K562 (cell line): ENCODE measurements around the gene ACOT9. TPM values are rescaled to one million over a fixed set of nuclear protein-coding genes. Genes with fewer than 3 reads are reported as not detected.

Experiments
- ARNT ChIP-seq, 2 experiments: fragments of 450-650 bp; IDR thresholded peaks; 2 replicates each; pipeline ENCODE4 v1.6.1; 2016; ENCODE audit warnings: mild to moderate bottlenecking in 1 of 2
- E2F4 ChIP-seq: sonication (generic); formaldehyde crosslinking; IDR thresholded peaks from 2 replicates; pipeline ENCODE4 v1.8.0; 2022; ENCODE audit warnings: mild to moderate bottlenecking, low read depth, missing genetic modification reagents
- EP400 ChIP-seq: fragments of 450-650 bp; IDR thresholded peaks from 2 replicates; pipeline ENCODE4 v1.6.1; 2017; ENCODE audit warnings: antibody characterized with exemption, mild to moderate bottlenecking, moderate library complexity
- GTF2F1 ChIP-seq: IDR thresholded peaks from 2 replicates; pipeline ENCODE4 v1.6.1; 2011; ENCODE audit warnings: low read depth, low read length, improper control_type of control experiment
- HMGN3 ChIP-seq: IDR thresholded peaks from 2 replicates; pipeline ENCODE4 v1.6.1; 2011; ENCODE audit warnings: borderline replicate concordance, low read depth, mild to moderate bottlenecking, mixed read lengths, low read length; ENCODE audit not compliant: insufficient read length; ENCODE audit errors: extremely low read depth
- HOXB6 ChIP-seq: fragments of 250-450 bp; sonication (Bioruptor Pico); IDR thresholded peaks from 2 replicates; pipeline ENCODE4 v1.5.1; 2022; ENCODE audit warnings: mild to moderate bottlenecking, borderline replicate concordance
- KDM1A ChIP-seq, 2 experiments: fragments of 450-650 bp; IDR thresholded peaks; 2 replicates each; pipeline ENCODE4 v1.6.1; 2016; ENCODE audit warnings: mild to moderate bottlenecking in 2 of 2
- KHSRP ChIP-seq: fragments of 450-650 bp; IDR thresholded peaks from 2 replicates; pipeline ENCODE4 v1.6.1; 2017
- MECOM ChIP-seq: fragments of 250-450 bp; sonication (Bioruptor Pico); IDR thresholded peaks from 2 replicates; pipeline ENCODE4 v1.8.0; 2022; ENCODE audit warnings: inconsistent platforms
- MTA3 ChIP-seq: fragments of 450-650 bp; formaldehyde crosslinking; IDR thresholded peaks from 2 replicates; pipeline ENCODE4 v1.6.1; 2017; ENCODE audit warnings: mild to moderate bottlenecking, borderline replicate concordance
- NFYB ChIP-seq: IDR thresholded peaks from 2 replicates; pipeline ENCODE4 v1.6.1; 2011; ENCODE audit warnings: mild to moderate bottlenecking, moderate library complexity; ENCODE audit not compliant: insufficient read length; ENCODE audit errors: extremely low read depth
- PHB ChIP-seq: fragments of 250-450 bp; sonication (Bioruptor Pico); IDR thresholded peaks from 2 replicates; pipeline ENCODE4 v1.5.0; 2021
- PRDM10 ChIP-seq: fragments of 450-650 bp; IDR thresholded peaks from 2 replicates; pipeline ENCODE4 v1.6.1; 2018; ENCODE audit not compliant: partially characterized antibody
- PYGO2 ChIP-seq: fragments of 450-650 bp; IDR thresholded peaks from 2 replicates; pipeline ENCODE4 v1.6.1; 2016; ENCODE audit warnings: mild to moderate bottlenecking, missing genetic modification characterization, moderate library complexity, missing compliant biosample characterization
- RFX5 ChIP-seq: IDR thresholded peaks from 2 replicates; pipeline ENCODE4 v1.6.1; 2011; ENCODE audit warnings: low read depth, mild to moderate bottlenecking, improper control_type of control experiment, low read length
- RUNX1 ChIP-seq: sonication (generic); IDR thresholded peaks from 2 replicates; pipeline ENCODE4 v1.6.1; 2016; ENCODE audit warnings: antibody characterized with exemption, low read depth
- SMARCA4 ChIP-seq: fragments of 450-650 bp; IDR thresholded peaks from 2 replicates; pipeline ENCODE4 v1.6.1; 2016
- TARDBP ChIP-seq: fragments of 450-650 bp; IDR thresholded peaks from 2 replicates; pipeline ENCODE4 v1.6.1; 2016
- TEAD1 ChIP-seq, 2 experiments: fragments of 450-650 bp in 1 of 2; sonication (generic) in 1 of 2; formaldehyde crosslinking; IDR thresholded peaks; 2 replicates each; pipeline versions ENCODE4 v1.4.0 to v1.8.0; 2020 to 2022; ENCODE audit warnings: mild to moderate bottlenecking in 2 of 2, missing genetic modification reagents in 1 of 2
- TFAP4 ChIP-seq: sonication (generic); formaldehyde crosslinking; IDR thresholded peaks from 2 replicates; pipeline ENCODE4 v1.8.0; 2022; ENCODE audit warnings: missing genetic modification reagents, mild to moderate bottlenecking, moderate library complexity, borderline replicate concordance
- WHSC1 ChIP-seq: IDR thresholded peaks from one replicate; pipeline ENCODE4 v1.6.1; 2012; ENCODE audit warnings: low read length, control low read depth, inconsistent platforms
- ZBED1 ChIP-seq: IDR thresholded peaks from 2 replicates; pipeline ENCODE4 v1.6.1; 2014
- ZNF134 ChIP-seq: fragments of 250-450 bp; sonication (Bioruptor Pico); conservative IDR thresholded peaks from 2 replicates; pipeline ENCODE4 v1.4.0; 2020
- ZNF57 ChIP-seq: fragments of 450-650 bp; formaldehyde crosslinking; IDR thresholded peaks from 2 replicates; pipeline ENCODE4 v1.4.0; 2020; ENCODE audit warnings: mild to moderate bottlenecking, moderate library complexity
- ZNF76 ChIP-seq: fragments of 250-450 bp; sonication (Bioruptor Pico); IDR thresholded peaks from 2 replicates; pipeline ENCODE4 v1.4.0; 2020; ENCODE audit warnings: mild to moderate bottlenecking, moderate library complexity, borderline replicate concordance
- ZNF764 ChIP-seq: fragments of 250-450 bp; sonication (Bioruptor Pico); IDR thresholded peaks from 2 replicates; pipeline ENCODE4 v1.4.0; 2020; ENCODE audit warnings: low read depth, mild to moderate bottlenecking, moderate library complexity
- polyA plus RNA-seq, 8 experiments: library from polyadenylated mRNA; depleted of rRNA in 4 of 8; stranded (reverse) in 5 of 8; unstranded in 3 of 8; fragments of >200 nt; fragmentation: Nextera tagmentation in 2 of 8; fragmentation: Illumina TruSeq in 1 of 8; extraction: Ambion mirVana in 2 of 8; extraction: Trizol in 1 of 8; gene quantifications; 2 replicates each; pipeline versions ENCODE4 v1.2.1 to v1.2.3, GENCODE V29; 2011 to 2014; ENCODE audit warnings: inconsistent platforms in 1 of 8, missing spikeins in 1 of 8
- total RNA-seq, 7 experiments: library from RNA; depleted of rRNA in 6 of 7; stranded (reverse); fragments of >200 nt in 6 of 7; fragmentation: Illumina TruSeq in 2 of 7; extraction: Trizol in 2 of 7; gene quantifications; 2 replicates each; pipeline versions ENCODE4 v1.2.1 to v1.2.3, GENCODE V29; 2011 to 2021; ENCODE audit warnings: low replicate concordance in 1 of 7

ACOT9 gene
- total and polyA plus RNA-seq, 9 of the 15 experiments (the other 6 are each of a cell fraction or from before 2014, with no cell fraction given) = 31.2 to 80.9 (median 45.3) TPM

- TF ChIP-seq PRDM10 (no peak), ZNF76 (CRISPR knock-in tag) (no peak), ZNF57 (CRISPR knock-in tag) (no peak), RUNX1 (no peak), ZNF134 (CRISPR knock-in tag) (no peak), RFX5 (no peak), ZNF764 (CRISPR knock-in tag) (no peak), TEAD1 (CRISPR knock-in tag; IDR thresholded peaks at IDR 0.05) (peak in 1 of 2 experiments; percentile 43; a peak in 1 of 4 replicates), EP400 (peak; percentile 92), KDM1A (IDR thresholded peaks at IDR 0.05) (no peak), E2F4 (0 out of 2 replicates have a peak, but pooled peaks have one; percentile 48), SMARCA4 (no peak), GTF2F1 (no peak), WHSC1 (no peak), MTA3 (no peak), TFAP4 (CRISPR knock-in tag) (peak; percentile 69), ZBED1 (no peak), TARDBP (no peak), HMGN3 (no peak), HOXB6 (CRISPR knock-in tag) (no peak), ARNT (IDR thresholded peaks at IDR 0.05) (no peak), PHB (no peak), KHSRP (no peak), PYGO2 (tag) (no peak), MECOM (CRISPR knock-in tag) (no peak), NFYB (no peak)
These were observed 75.6 kb downstream of the ACOT9 start, which contains the start of gene PRDX4 (continued) for GRCh38 chrX:23667239-23668177.
